IPS-18a (cell line): ENCODE results near the gene CRKL.

Source experiments
- H3K27ac ChIP-seq: one replicate; pipeline ENCODE4 v1.5.1; 2013; ENCODE audit warnings: low read length
- H3K27me3 ChIP-seq: one replicate; pipeline ENCODE4 v1.6.1; 2013; ENCODE audit warnings: mild to moderate bottlenecking, low read length; ENCODE audit not compliant: control insufficient read depth, insufficient read depth
- H3K36me3 ChIP-seq: one replicate; pipeline ENCODE4 v1.6.1; 2013; ENCODE audit warnings: low read depth, low read length; ENCODE audit not compliant: control insufficient read depth
- H3K4me1 ChIP-seq: one replicate; pipeline ENCODE4 v1.6.1; 2013; ENCODE audit warnings: low read depth, low read length; ENCODE audit not compliant: control insufficient read depth
- H3K4me3 ChIP-seq: one replicate; pipeline ENCODE4 v1.5.1; 2013; ENCODE audit warnings: low read length
- H3K9ac ChIP-seq: one replicate; pipeline ENCODE4 v1.6.1; 2013; ENCODE audit warnings: mild to moderate bottlenecking, low read length, moderate library complexity
- H3K9me3 ChIP-seq: one replicate; pipeline ENCODE4 v1.6.1; 2013; ENCODE audit warnings: low read depth, low read length; ENCODE audit not compliant: control insufficient read depth

CRKL gene

GRCh38 chr22:20975541-20976290 lies 58.5 kb downstream of the CRKL start:
- H3K9ac ChIP-seq = no peak overlapping the region
- peaks cover 13% of the 10 kb centered on the region for H3K27me3 ChIP-seq
- no peak overlapping the region for H3K4me3 ChIP-seq
- no peak overlapping the region for H3K27ac ChIP-seq
- H3K36me3 ChIP-seq = no peaks in the 10 kb centered on the region
- peaks cover 11% of the 10 kb centered on the region for H3K4me1 ChIP-seq
- peaks cover 7% of the 10 kb centered on the region for H3K9me3 ChIP-seq

- H3K36me3 ChIP-seq = no peaks in the 10 kb centered on the region
- peaks cover 7% of the 10 kb centered on the region for H3K9me3 ChIP-seq
- no peak overlapping the region for H3K9ac ChIP-seq
- no peak overlapping the region for H3K27ac ChIP-seq
- H3K4me1 ChIP-seq = peaks cover 8% of the 10 kb centered on the region
- no peak overlapping the region for H3K4me3 ChIP-seq
- peaks cover 13% of the 10 kb centered on the region for H3K27me3 ChIP-seq
Observed at GRCh38 chr22:20976291-20976877, 59.2 kb downstream of the CRKL start.

- no peak overlapping the region for H3K4me3 ChIP-seq
- H3K9ac ChIP-seq = no peak overlapping the region
- peaks cover 13% of the 10 kb centered on the region for H3K27me3 ChIP-seq
- peaks cover 6% of the 10 kb centered on the region for H3K4me1 ChIP-seq
- H3K36me3 ChIP-seq = no peaks in the 10 kb centered on the region
- no peak overlapping the region for H3K27ac ChIP-seq
- peaks cover 7% of the 10 kb centered on the region for H3K9me3 ChIP-seq
Observed at GRCh38 chr22:20977019-20977418, 59.8 kb downstream of the CRKL start.

GRCh38 chr22:20977516-20978170 lies 60.4 kb downstream of the CRKL start:
- H3K4me3 ChIP-seq = no peak overlapping the region
- H3K9me3 ChIP-seq = peaks cover 7% of the 10 kb centered on the region
- no peak overlapping the region for H3K9ac ChIP-seq
- peaks cover 13% of the 10 kb centered on the region for H3K27me3 ChIP-seq
- H3K36me3 ChIP-seq = no peaks in the 10 kb centered on the region
- peaks cover 6% of the 10 kb centered on the region for H3K4me1 ChIP-seq
- H3K27ac ChIP-seq = no peak overlapping the region

GRCh38 chr22:20978419-20978818 lies 61.2 kb downstream of the CRKL start:
- Histone ChIP-seq H3K27me3 (peaks cover 13% of the 10 kb centered on the region), H3K27ac (no peak overlapping the region), H3K4me1 (peaks cover 10% of the 10 kb centered on the region), H3K9me3 (peaks cover 7% of the 10 kb centered on the region), H3K4me3 (no peak overlapping the region), H3K36me3 (no peaks in the 10 kb centered on the region), H3K9ac (no peak overlapping the region)

- Histone ChIP-seq H3K9ac (peak overlapping the region; percentile 11), H3K27me3 (peaks cover 13% of the 10 kb centered on the region), H3K9me3 (peaks cover 7% of the 10 kb centered on the region), H3K27ac (no peak overlapping the region), H3K4me3 (peak overlapping the region; percentile 46), H3K36me3 (no peaks in the 10 kb centered on the region), H3K4me1 (peaks cover 10% of the 10 kb centered on the region)
Observed at GRCh38 chr22:20979243-20979809, 62.1 kb downstream of the CRKL start.

GRCh38 chr22:20979940-20980453 lies 62.8 kb downstream of the CRKL start:
- Histone ChIP-seq H3K9ac (peak overlapping the region; percentile 11), H3K27ac (no peak overlapping the region), H3K4me1 (peaks cover 10% of the 10 kb centered on the region), H3K27me3 (peaks cover 13% of the 10 kb centered on the region), H3K36me3 (no peaks in the 10 kb centered on the region), H3K4me3 (peak overlapping the region; percentile 46), H3K9me3 (peaks cover 7% of the 10 kb centered on the region)

GRCh38 chr22:20980523-20980922 lies 63.3 kb downstream of the CRKL start:
- Histone ChIP-seq H3K27me3 (peaks cover 13% of the 10 kb centered on the region), H3K4me1 (peaks cover 10% of the 10 kb centered on the region), H3K9me3 (peaks cover 7% of the 10 kb centered on the region), H3K9ac (no peak overlapping the region), H3K4me3 (no peak overlapping the region), H3K36me3 (peaks cover under 1% of the 10 kb centered on the region), H3K27ac (no peak overlapping the region)

- Histone ChIP-seq H3K36me3 (peaks cover 5% of the 10 kb centered on the region), H3K9me3 (peaks cover 7% of the 10 kb centered on the region), H3K27ac (peak overlapping the region; percentile 30), H3K4me1 (peaks cover 10% of the 10 kb centered on the region), H3K4me3 (peak overlapping the region; percentile 79), H3K27me3 (peaks cover 13% of the 10 kb centered on the region), H3K9ac (peak overlapping the region; percentile 75)
Observed at GRCh38 chr22:20980938-20981722, 63.9 kb downstream of the CRKL start.

GRCh38 chr22:20981787-20982562 lies 64.8 kb downstream of the CRKL start, which contains the start of gene LZTR1:
TSS of gene LZTR1 (plus strand) at chr22:20982297. CDS start at chr22:20982372, 75 bp downstream.
- Histone ChIP-seq H3K9me3 (peaks cover 7% of the 10 kb centered on the region), H3K27ac (peak within 1 kb of the TSS; percentile 54), H3K27me3 (peaks cover 13% of the 10 kb centered on the region), H3K4me1 (peaks cover 10% of the 10 kb centered on the region), H3K9ac (peak within 1 kb of the TSS; percentile 75), H3K36me3 (peaks cover 5% of the 10 kb centered on the region), H3K4me3 (peak within 1 kb of the TSS; percentile 79)
